GM18867 (cell line): ENCODE results near the gene RAB25.
"Not testable (repeated sequence)": the region's sequence is repeated elsewhere in the genome, so short reads cannot be mapped to it uniquely, and the experiment has no call there.

Source experiments
- ATAC-seq: cut with Tn5 transposase; IDR thresholded peaks from one replicate; pipeline ENCODE4 v1.9.1; 2021; ENCODE audit warnings: mild to moderate bottlenecking, moderate library complexity; ENCODE audit not compliant: unreplicated experiment

Gene RAB25

GRCh38 chr1:156060937-156061636 lies at the start of gene RAB25:
Gene RAB25, plus strand, starts transcription at chr1:156061160. Its CDS starts 241 bp downstream, at chr1:156061401.
- no peak for ATAC-seq

- peak; percentile 90 for ATAC-seq
These were observed 48.7 kb upstream of the RAB25 start for GRCh38 chr1:156012051-156012817.

GRCh38 chr1:156014829-156015228 lies 46.1 kb upstream of the RAB25 start:
- ATAC-seq: no peak

GRCh38 chr1:156019946-156020292 lies 41.0 kb upstream of the RAB25 start:
- no peak for ATAC-seq

GRCh38 chr1:156020293-156021092 lies 40.5 kb upstream of the RAB25 start, which contains the start of gene SSR2:
Gene SSR2, minus strand, starts transcription at chr1:156020951. Its CDS starts 784 bp downstream, at chr1:156020167.
- ATAC-seq: peak; percentile 98

GRCh38 chr1:156021093-156021428 lies 39.9 kb upstream of the RAB25 start:
- ATAC-seq: no peak

- ATAC-seq: no peak
These were observed 39.0 kb upstream of the RAB25 start for GRCh38 chr1:156021954-156022353.

- no peak for ATAC-seq
These were observed 36.2 kb upstream of the RAB25 start for GRCh38 chr1:156024801-156025200.

DNA sequence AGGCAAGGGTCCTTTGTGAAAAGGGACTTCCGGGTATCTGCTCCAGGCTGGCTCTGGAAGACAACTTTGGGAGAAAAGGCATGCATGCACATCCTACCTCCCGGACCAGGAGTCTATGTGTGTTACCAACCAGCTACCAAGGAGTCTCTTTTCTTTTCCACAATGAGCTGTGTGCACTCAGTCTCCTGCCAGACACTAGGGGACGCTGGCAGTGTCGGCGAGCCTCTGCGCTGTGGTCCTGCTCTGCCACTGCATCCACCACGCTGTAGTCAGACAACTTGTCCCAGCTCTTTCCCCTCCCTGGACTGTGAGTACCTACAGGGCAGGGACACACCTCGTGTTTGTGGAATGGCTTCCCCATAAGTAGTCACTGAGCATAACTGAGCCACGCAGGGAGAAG lies 35.1 kb upstream of the RAB25 start:
- no peak for ATAC-seq

DNA sequence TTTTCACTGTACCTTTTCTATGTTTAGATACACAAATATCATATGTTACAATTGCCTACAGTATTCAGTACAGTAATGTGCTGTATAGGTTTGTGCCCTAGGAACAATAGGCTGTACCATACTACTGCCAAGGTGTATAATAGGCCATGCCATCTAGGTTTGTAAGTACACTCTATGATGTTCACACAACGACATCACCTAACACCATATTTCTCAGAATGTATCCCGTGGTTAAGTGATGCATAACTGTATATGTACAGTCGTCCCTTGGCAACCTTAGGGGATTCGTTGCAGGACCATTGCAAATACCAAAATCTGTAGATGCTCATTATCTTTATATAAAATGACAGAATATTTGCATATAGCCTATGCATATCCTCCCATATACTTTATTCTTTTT lies 34.4 kb upstream of the RAB25 start:
- ATAC-seq: no peak

GRCh38 chr1:156033011-156033410 lies 27.9 kb upstream of the RAB25 start:
- ATAC-seq: no peak

DNA sequence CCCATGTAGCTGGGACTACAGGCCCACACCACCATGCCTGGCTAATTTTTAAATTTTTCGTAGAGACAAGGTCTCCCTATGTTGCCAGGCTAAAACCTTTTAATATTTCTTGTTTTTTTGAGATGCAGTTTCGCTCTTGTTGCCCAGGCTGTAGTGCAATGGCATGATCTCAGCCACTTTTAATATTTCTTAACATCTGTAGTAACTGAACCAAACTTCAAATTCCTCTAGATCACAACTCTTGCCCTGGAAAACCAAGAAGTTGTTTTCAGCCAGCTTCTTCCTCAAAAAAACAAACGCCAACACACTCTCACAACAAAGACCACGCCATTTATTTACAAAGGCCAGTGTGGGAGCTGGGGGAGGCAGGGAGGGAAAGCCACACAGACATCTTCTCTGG lies 26.0 kb upstream of the RAB25 start:
- ATAC-seq: not testable (repeated sequence)

- ATAC-seq: no peak
These were observed 18.1 kb upstream of the RAB25 start for GRCh38 chr1:156042828-156043227.

GRCh38 chr1:156045076-156045475 lies 15.9 kb upstream of the RAB25 start:
- ATAC-seq: no peak

GRCh38 chr1:156048663-156049258 lies 12.2 kb upstream of the RAB25 start:
- ATAC-seq: no peak

GRCh38 chr1:156050376-156050775 lies 10.6 kb upstream of the RAB25 start:
- ATAC-seq: no peak

GRCh38 chr1:156051011-156051725 lies 9.8 kb upstream of the RAB25 start:
- ATAC-seq: no peak

GRCh38 chr1:156052862-156053767 lies 7.8 kb upstream of the RAB25 start:
- peak; percentile 16 for ATAC-seq

DNA sequence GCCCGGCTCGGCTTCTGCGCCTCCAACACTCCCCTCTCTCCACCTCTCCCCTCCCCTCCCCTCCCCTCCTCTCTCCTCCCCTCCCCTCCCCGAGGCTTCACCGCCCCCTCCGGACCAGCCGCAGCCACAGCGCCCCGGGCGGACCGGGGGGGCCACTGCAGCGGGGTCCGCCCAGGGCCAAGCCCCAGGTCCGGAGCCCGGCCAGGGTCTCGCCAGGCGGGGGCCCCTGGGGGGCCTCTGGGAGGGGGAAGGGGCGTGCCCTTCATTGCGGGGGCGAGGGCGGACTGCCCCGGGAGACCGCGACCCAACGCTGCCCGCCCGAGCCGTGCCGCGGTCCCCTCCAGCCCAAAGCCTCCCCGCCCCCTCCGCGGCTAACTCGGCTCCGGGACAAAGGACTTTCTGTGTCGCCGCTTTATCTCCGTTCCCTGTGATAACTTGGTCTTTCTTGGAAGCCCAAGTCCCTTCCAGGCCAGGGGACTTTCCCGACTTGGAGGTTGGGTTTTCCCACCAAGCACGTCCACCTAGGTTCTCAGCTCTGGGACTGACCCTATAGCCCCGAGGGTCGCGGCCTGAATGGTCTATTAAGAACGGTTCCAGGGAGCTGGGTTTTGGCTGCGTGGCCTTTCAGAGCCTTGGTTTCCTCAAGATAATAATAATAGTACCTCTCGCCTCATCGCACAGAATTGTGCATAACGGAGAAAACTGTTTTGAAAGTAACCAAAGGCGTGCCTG lies 7.0 kb upstream of the RAB25 start, which contains the start of gene UBQLN4:
TSS of gene UBQLN4 (minus strand) at position 31 of the 732 bp plus-strand sequence. CDS start 97 bp downstream, outside the sequence.
- ATAC-seq: peak; percentile 49
